Loucy (cell line): ENCODE data around the gene CCDC57.
"Not testable (repeated sequence)": the region's sequence is repeated elsewhere in the genome, so short reads cannot be mapped to it uniquely, and the experiment has no call there.

Experiments
- H2AFZ ChIP-seq: fragments of 200-600 bp; sonication (generic); 2 replicates; pipeline ENCODE4 v1.6.0; 2016; ENCODE audit warnings: antibody characterized with exemption, mild to moderate bottlenecking, low read length, moderate library complexity
- H3F3A ChIP-seq: fragments of 200-600 bp; 2 replicates; pipeline ENCODE4 v1.6.0; 2016; ENCODE audit warnings: antibody characterized with exemption, low read depth, mild to moderate bottlenecking
- H3K27me3 ChIP-seq: fragments of 200-600 bp; sonication (generic); 2 replicates; pipeline ENCODE4 v1.6.1; 2014; ENCODE audit warnings: low read length, mild to moderate bottlenecking; ENCODE audit not compliant: insufficient read depth, poor library complexity, severe bottlenecking
- H3K36me3 ChIP-seq: fragments of 200-600 bp; sonication (generic); 2 replicates; pipeline ENCODE4 v1.6.1; 2016; ENCODE audit warnings: low read length; ENCODE audit not compliant: insufficient read depth
- H3K4me1 ChIP-seq: fragments of 200-600 bp; sonication (generic); 2 replicates; pipeline ENCODE4 v1.5.1; 2014; ENCODE audit warnings: low read length, mild to moderate bottlenecking; ENCODE audit not compliant: insufficient read depth, poor library complexity, severe bottlenecking
- H3K4me2 ChIP-seq: fragments of 200-600 bp; sonication (generic); 2 replicates; pipeline ENCODE4 v1.6.0; 2014; ENCODE audit warnings: antibody characterized with exemption, low read length, low read depth, mild to moderate bottlenecking; ENCODE audit not compliant: poor library complexity, severe bottlenecking
- H3K4me3 ChIP-seq: fragments of 200-600 bp; sonication (generic); 2 replicates; pipeline ENCODE4 v1.5.1; 2014; ENCODE audit warnings: low read length, mild to moderate bottlenecking, mixed read lengths; ENCODE audit not compliant: poor library complexity, severe bottlenecking
- H3K79me2 ChIP-seq: fragments of 200-600 bp; sonication (generic); 2 replicates; pipeline ENCODE4 v1.6.1; 2014; ENCODE audit warnings: low read length; ENCODE audit not compliant: insufficient read depth
- H3K9ac ChIP-seq: fragments of 200-600 bp; sonication (generic); 2 replicates; pipeline ENCODE4 v1.6.0; 2014; ENCODE audit warnings: mild to moderate bottlenecking, low read depth, low read length, moderate library complexity; ENCODE audit not compliant: poor library complexity, severe bottlenecking
- H3K9me2 ChIP-seq: fragments of 200-600 bp; sonication (generic); replicated peaks from 2 replicates; pipeline ENCODE4 v1.6.1; 2016; ENCODE audit warnings: low read depth, low read length, mixed read lengths
- H3K9me3 ChIP-seq: fragments of 200-600 bp; sonication (generic); 2 replicates; pipeline ENCODE4 v1.6.1; 2014; ENCODE audit warnings: mild to moderate bottlenecking, antibody characterized with exemption, low read length, low read depth; ENCODE audit not compliant: insufficient read depth
- H4K20me1 ChIP-seq: fragments of 200-600 bp; sonication (generic); 2 replicates; pipeline ENCODE4 v1.6.0; 2014; ENCODE audit warnings: antibody characterized with exemption, low read length, mild to moderate bottlenecking; ENCODE audit not compliant: insufficient read depth, poor library complexity, severe bottlenecking
- EZH2phosphoT487 ChIP-seq: fragments of 200-600 bp; IDR thresholded peaks from 2 replicates; pipeline ENCODE4 v1.6.1; 2018; ENCODE audit warnings: antibody characterized with exemption, mild to moderate bottlenecking, moderate library complexity, borderline replicate concordance
- TF ChIP-seq, protein P1 (sequence below): fragments of 200-600 bp; sonication (generic); conservative IDR thresholded peaks from 2 replicates; pipeline ENCODE4 v1.5.1; 2014; ENCODE audit warnings: mild to moderate bottlenecking, antibody characterized with exemption, low read length

Gene CCDC57, protein sequence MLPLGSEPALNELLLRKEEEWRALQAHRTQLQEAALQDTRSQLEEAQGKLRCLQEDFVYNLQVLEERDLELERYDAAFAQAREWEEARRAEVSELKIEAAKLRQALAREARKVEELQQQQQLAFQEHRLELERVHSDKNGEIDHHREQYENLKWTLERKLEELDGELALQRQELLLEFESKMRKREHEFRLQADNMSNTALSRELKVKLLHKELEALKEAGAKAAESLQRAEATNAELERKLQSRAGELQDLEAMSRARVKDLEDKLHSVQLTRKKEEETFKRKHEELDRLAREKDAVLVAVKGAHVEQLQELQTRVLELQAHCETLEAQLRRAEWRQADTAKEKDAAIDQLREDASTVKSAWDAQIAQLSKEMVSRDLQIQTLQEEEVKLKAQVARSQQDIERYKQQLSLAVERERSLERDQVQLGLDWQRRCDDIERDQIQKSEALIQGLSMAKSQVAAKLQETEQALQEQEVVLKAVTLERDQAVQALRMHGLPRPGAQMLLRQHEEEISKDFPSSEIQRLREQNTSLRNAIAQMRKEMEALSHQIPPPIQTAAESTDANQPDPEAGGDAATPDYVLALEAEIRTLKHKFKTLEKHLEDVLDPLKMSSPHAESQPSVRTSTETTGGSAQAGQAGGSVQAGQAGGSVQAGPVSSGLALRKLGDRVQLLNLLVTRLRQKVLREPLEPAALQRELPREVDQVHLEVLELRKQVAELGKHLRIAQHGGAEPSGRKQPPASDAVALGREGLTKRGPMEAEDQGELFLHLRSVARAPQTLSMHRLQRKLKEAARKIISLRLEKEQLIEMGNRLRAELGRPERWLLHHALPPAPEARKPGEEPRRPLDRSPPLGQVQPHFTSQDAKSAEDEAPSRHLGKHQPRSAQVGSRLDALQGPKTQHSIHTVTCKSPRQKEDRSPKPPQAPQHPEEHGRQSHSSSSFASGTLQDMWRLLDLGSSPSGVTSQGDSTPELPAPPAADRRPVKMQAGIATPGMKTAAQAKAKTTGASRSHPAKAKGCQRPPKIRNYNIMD

DNA sequence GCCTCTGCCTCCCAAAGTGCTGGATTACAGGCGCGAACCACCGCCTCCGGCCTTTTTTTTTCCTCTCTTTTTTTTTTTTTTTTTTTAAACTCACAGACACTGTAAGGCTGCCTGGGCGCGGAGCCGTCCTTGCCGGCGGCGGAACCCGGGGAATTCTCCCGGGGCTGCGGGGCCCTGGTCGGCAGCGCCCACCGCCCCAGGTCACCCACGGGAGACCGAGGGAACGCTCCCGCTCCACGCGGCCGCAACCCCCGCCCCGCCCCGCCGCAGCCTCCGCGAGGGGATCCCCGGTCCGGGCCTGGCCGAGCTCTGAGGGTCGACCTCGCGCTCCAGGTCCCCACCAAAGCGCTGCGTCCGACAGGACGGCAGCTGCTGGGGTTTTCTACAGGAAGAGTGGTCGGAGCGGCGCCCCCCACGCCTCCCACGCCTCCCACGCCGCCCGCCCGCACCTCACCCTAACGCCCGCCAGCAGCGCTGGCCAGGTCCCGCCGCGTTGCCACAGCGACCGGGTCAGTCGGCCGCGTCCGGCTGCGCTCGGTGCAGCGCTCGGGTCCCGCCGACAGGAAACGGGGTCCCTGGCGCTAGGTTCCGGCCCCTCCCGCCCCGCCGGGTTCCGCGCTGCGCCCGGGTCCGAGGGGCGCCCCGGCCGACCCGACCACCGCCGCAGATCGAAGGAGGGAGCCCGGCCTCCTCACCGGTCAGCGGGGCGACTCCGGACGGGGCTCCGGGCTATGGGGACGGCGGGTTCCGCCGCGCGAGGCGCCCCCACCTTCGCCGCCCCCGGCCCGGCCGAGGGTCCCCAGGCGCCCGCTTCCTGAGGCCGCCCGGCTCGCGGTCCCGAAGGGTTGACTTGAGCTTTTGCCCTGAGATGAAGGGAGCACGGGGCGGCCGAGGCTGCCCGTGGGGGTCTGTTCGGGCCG, at the start of gene CCDC57:
Gene CCDC57, minus strand, starts transcription at position 512 of the 920 bp plus-strand sequence. CDS start 10,898 bp downstream, outside the sequence.
- peak within 1 kb of the TSS; percentile 94 for H2AFZ ChIP-seq
- no peaks in the 10 kb centered on the region for H3K9me3 ChIP-seq
- peak within 1 kb of the TSS; percentile 89 for H3K4me2 ChIP-seq
- H4K20me1 ChIP-seq = no peaks in the 10 kb centered on the region
- H3K27me3 ChIP-seq = no peaks in the 10 kb centered on the region
- peaks cover 12% of the 10 kb centered on the region; the same call in 1 of the 2 replicates for H3K79me2 ChIP-seq
- H3K4me1 ChIP-seq = peaks cover 36% of the 10 kb centered on the region
- H3K9me2 ChIP-seq = no peaks in the 10 kb centered on the region
- H3F3A ChIP-seq = 0 out of 2 replicates have a peak, but pooled peaks cover 3% of the 10 kb centered on the region
- TF ChIP-seq, protein P1, sequence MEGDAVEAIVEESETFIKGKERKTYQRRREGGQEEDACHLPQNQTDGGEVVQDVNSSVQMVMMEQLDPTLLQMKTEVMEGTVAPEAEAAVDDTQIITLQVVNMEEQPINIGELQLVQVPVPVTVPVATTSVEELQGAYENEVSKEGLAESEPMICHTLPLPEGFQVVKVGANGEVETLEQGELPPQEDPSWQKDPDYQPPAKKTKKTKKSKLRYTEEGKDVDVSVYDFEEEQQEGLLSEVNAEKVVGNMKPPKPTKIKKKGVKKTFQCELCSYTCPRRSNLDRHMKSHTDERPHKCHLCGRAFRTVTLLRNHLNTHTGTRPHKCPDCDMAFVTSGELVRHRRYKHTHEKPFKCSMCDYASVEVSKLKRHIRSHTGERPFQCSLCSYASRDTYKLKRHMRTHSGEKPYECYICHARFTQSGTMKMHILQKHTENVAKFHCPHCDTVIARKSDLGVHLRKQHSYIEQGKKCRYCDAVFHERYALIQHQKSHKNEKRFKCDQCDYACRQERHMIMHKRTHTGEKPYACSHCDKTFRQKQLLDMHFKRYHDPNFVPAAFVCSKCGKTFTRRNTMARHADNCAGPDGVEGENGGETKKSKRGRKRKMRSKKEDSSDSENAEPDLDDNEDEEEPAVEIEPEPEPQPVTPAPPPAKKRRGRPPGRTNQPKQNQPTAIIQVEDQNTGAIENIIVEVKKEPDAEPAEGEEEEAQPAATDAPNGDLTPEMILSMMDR = no peak
- TF ChIP-seq EZH2phosphoT487 = no peak
- H3K4me3 ChIP-seq = peak within 1 kb of the TSS; percentile 93
- no peaks in the 10 kb centered on the region for H3K36me3 ChIP-seq
- H3K9ac ChIP-seq = peak within 1 kb of the TSS; percentile 75

DNA sequence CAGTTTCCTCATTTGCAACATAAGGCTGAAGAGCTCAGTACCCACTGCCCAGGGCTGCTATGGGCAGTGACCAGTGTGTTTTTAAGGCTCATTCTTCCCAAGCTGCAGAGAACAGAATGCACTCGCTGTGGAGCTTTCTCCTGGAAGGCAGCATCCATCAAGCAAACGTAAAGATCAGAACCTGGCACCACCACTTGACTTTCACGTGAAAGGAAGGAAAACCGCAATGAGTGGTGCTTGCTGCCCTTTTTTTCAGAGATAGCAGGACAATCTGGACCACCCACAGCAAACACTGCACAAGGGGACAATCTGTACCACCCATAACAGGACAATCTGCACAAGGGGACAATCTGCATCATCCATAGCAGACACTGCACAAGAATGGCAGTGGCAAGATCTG, 49.7 kb upstream of the CCDC57 start:
- peaks cover 86% of the 10 kb centered on the region for H3K79me2 ChIP-seq

DNA sequence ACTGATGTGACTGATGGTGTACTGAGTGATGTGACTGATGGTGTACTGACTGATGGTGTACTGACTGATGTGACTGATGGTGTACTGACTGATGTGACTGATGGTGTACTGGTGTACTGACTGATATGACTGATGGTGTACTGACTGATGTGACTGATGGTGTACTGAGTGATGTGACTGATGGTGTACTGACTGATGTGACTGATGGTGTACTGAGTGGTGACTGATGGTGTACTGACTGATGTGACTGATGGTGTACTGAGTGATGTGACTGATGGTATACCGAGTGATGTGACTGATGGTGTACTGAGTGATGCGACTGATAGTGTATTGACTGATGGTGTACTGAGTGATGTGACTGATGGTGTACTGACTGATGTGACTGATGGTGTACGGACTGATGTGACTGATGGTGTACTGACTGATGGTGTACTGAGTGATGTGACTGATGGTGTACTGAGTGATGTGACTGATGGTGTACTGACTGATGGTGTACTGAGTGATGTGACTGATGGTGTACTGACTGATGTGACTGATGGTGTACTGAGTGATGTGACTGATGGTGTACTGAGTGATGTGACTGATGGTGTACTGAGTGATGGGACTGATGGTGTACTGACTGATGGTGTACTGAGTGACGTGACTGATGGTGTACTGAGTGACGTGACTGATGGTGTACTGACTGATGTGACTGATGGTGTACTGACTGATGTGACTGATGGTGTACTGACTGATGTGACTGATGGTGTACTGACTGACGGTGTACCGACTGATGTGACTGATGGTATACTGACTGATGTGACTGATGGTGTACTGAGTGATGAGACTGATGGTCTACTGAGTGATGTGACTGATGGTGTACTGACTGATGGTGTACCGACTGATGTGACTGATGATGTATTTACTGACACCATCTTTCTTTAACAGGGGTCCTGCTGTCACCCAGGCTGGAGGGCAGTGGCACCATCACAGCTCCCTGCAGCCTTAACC, 47.6 kb upstream of the CCDC57 start:
- not testable (repeated sequence) for H3K4me2 ChIP-seq, H3K4me3 ChIP-seq, H3K4me1 ChIP-seq, H3F3A ChIP-seq, H3K27me3 ChIP-seq, H3K9me2 ChIP-seq, H3K9ac ChIP-seq, H2AFZ ChIP-seq, H3K9me3 ChIP-seq
- Histone ChIP-seq H3K36me3 (peaks cover 97% of the 10 kb centered on the region; the same call in 1 of the 2 replicates), H3K79me2 (peaks cover 84% of the 10 kb centered on the region), H4K20me1 (peaks cover 74% of the 10 kb centered on the region)

More for the DNA sequence above, 49.7 kb upstream of the CCDC57 start:
- Histone ChIP-seq H3K4me2 (no peak overlapping the region), H3K9me3 (no peaks in the 10 kb centered on the region), H3K27me3 (no peaks in the 10 kb centered on the region), H3K9me2 (no peaks in the 10 kb centered on the region), H2AFZ (no peak overlapping the region), H3K4me1 (peaks cover 4% of the 10 kb centered on the region), H3F3A (no peaks in the 10 kb centered on the region; the same call in 1 of the 2 replicates), H3K4me3 (no peak overlapping the region), H4K20me1 (peaks cover 82% of the 10 kb centered on the region), H3K36me3 (peaks cover 96% of the 10 kb centered on the region; the same call in 1 of the 2 replicates), H3K9ac (no peak overlapping the region)
- no peak for TF ChIP-seq EZH2phosphoT487
- TF ChIP-seq, protein P1 = no peak
